Right ventricle myocardium inferior (tissue), 1 donor: ENCODE results near the gene PRRC2A. TPM values are rescaled to one million over a fixed set of nuclear protein-coding genes. Genes with fewer than 3 reads are reported as not detected.
A peak's percentile ranks its signal among the peaks of the same experiment; 100 is the strongest.

ENCODE experiments used
- ATAC-seq: fragments of 200-7000 bp; cut with Tn5 transposase; one replicate; pipeline ENCODE4 v1.9.1; 2020; ENCODE audit warnings: mild to moderate bottlenecking, moderate library complexity
- DNase-seq: peaks from one replicate; pipeline ENCODE4 v3.0.0; 2021; ENCODE audit errors: missing footprints
- intact Hi-C: fragments of 100-400 bp; cut with DNase I; formaldehyde crosslinking; loops from one replicate; pipeline ENCODE4 v1.11.0; 2022
- microRNA-seq: library from miRNA; unstranded; fragments of <30 nt; microRNA quantifications from one replicate; pipeline ENCODE4 v1.2.0, GENCODE V29; 2020
- total RNA-seq: library from RNA; stranded (reverse); fragmentation: NEBNext Ultra II Directional; extraction: Animal tissue kit (Norgen Biotek cat#: 25700); gene quantifications from one replicate; pipeline ENCODE4 v1.2.1, GENCODE V29; 2021
- donor health status: DM: no; HTN: yes; CAD: no; lungs with severe emphysema.

The PRRC2A gene
- total RNA-seq, 1 donor from 2014 or later, result 82.7 TPM

DNA sequence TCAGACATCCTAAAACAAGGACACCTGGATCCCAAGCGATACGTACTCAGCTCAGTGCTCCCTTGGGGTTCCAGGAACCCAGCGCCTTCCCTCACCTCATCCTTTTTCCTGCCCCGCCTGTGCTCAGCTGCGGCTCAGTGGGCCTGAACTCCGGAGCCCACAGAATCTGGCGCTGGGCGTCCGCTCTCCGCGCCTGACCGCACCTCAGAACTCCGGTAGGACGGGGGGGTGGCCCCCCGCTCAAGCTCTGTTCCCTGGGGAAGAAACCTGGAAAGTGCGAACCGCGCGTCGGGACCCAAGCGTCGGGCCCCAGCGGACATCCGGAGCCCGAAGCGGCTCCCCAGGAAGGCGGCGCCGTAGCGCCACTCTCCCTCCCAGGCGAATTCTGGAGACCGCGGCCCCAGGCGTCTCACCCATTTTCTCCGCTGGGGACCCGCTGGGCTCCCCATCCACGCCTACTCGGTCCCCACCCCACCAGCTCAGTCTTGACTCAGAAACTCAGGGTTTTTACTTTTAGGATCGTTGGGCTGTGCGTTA lies 60.7 kb downstream of the PRRC2A start:
- peak; percentile 48 for ATAC-seq
- intact Hi-C loops, result loop anchor here (2.0 to 10.0 kb wide), 6 partner anchors 48 to 272 kb away; partner anchors contain the start of genes DDAH2 and NEU1
- DNase-seq, result no peak

DNA sequence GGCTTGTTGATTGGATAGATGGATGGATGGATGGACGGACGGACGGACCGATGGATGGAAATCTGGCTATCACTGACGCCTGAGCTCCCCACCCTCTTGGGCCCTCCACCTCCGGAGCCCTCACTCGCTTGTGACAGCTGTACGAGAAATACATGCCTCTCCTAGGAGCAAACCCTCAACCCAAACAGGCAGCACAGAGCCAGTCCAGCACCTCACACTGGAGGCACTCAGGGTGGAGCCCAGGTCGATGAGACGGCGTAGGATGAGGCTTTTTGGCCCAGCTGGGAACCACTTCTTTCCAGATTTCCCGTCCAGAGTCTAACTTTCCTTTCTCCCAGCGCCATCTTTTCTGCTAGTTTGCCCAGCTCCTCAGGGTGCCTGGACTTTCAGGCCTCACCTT lies 63.1 kb downstream of the PRRC2A start:
- intact Hi-C loops, result loop anchor here (5.0 to 10.0 kb wide), 2 partner anchors 149 to 181 kb away; partner anchors contain the start of gene NEU1
- ATAC-seq (no peak), DNase-seq (no peak)

GRCh38 chr6:31686483-31686882 lies 66.0 kb downstream of the PRRC2A start:
- DNase-seq (no peak), ATAC-seq (no peak)
- intact Hi-C loops, result loop anchor here (10.0 kb wide), 1 partner anchor 178 kb away; the partner anchor contains the start of gene NEU1

- no peak for ATAC-seq
- intact Hi-C loops, result loop anchor here (10.0 kb wide), 1 partner anchor 177 kb away; the partner anchor contains the start of gene NEU1
- no peak for DNase-seq
Observed at GRCh38 chr6:31687321-31687720, 66.8 kb downstream of the PRRC2A start.

Small RNA genes lying within 50 kb of the gene (microRNA-seq; reads per million reads assigned to microRNA genes)
- not detected for gene MIR6832

Other genes with a start within 250 kb of the PRRC2A start
- 8.3 TPM for gene MICA, start 217.1 kb upstream of the PRRC2A start, total RNA-seq
- gene MICB, start 122.6 kb upstream of the PRRC2A start, total RNA-seq, result 1.5 TPM
- not detected for gene MCCD1, start 91.8 kb upstream of the PRRC2A start, total RNA-seq
- gene DDX39B, start 78.7 kb upstream of the PRRC2A start, total RNA-seq, result 159 TPM
- 2.2 TPM for gene ATP6V1G2, start 74.1 kb upstream of the PRRC2A start, total RNA-seq
- 10.8 TPM for gene NFKBIL1, start 73.1 kb upstream of the PRRC2A start, total RNA-seq
- not detected for gene LTA, start 48.4 kb upstream of the PRRC2A start, total RNA-seq
- 0.51 TPM for gene TNF, start 45.1 kb upstream of the PRRC2A start, total RNA-seq
- gene LTB, start 38.3 kb upstream of the PRRC2A start, total RNA-seq, result 1.6 TPM
- 9.0 TPM for gene LST1, start 34.4 kb upstream of the PRRC2A start, total RNA-seq
- gene NCR3, start 27.7 kb upstream of the PRRC2A start, total RNA-seq, result 0.49 TPM
- 22.1 TPM for gene AIF1, start 5.5 kb upstream of the PRRC2A start, total RNA-seq
- gene BAG6, start 31.9 kb downstream of the PRRC2A start, total RNA-seq, result 260 TPM
- 0.87 TPM for gene APOM, start 35.2 kb downstream of the PRRC2A start, total RNA-seq
- gene C6orf47, start 40.1 kb downstream of the PRRC2A start, total RNA-seq, result 17.0 TPM
- gene GPANK1, start 44.3 kb downstream of the PRRC2A start, total RNA-seq, result 17.1 TPM
- 97.3 TPM for gene CSNK2B, start 45.4 kb downstream of the PRRC2A start, total RNA-seq
- 3.9 TPM for gene LY6G5B, start 49.3 kb downstream of the PRRC2A start, total RNA-seq
- 1.5 TPM for gene LY6G5C, start 60.4 kb downstream of the PRRC2A start, total RNA-seq
- gene ABHD16A, start 82.6 kb downstream of the PRRC2A start, total RNA-seq, result 26.9 TPM
- gene LY6G6F, start 86.2 kb downstream of the PRRC2A start, total RNA-seq, result not detected
- not detected for gene LY6G6D, start 94.6 kb downstream of the PRRC2A start, total RNA-seq
- gene LY6G6C, start 101.0 kb downstream of the PRRC2A start, total RNA-seq, result not detected
- gene MPIG6B, start 102.7 kb downstream of the PRRC2A start, total RNA-seq, result 0.70 TPM
- gene DDAH2, start 108.6 kb downstream of the PRRC2A start, total RNA-seq, result 40.6 TPM
- gene CLIC1, start 115.8 kb downstream of the PRRC2A start, total RNA-seq, result 102 TPM
- 2.0 TPM for gene MSH5, start 119.3 kb downstream of the PRRC2A start, total RNA-seq
- gene SAPCD1, start 141.9 kb downstream of the PRRC2A start, total RNA-seq, result 0.57 TPM
- gene VWA7, start 156.6 kb downstream of the PRRC2A start, total RNA-seq, result 12.1 TPM
- 29.7 TPM for gene VARS1, start 175.0 kb downstream of the PRRC2A start, total RNA-seq
- gene LSM2, start 186.3 kb downstream of the PRRC2A start, total RNA-seq, result 24.6 TPM
- 1.6 TPM for gene HSPA1L, start 194.6 kb downstream of the PRRC2A start, total RNA-seq
- 298 TPM for gene HSPA1A, start 194.8 kb downstream of the PRRC2A start, total RNA-seq
- gene HSPA1B, start 207.0 kb downstream of the PRRC2A start, total RNA-seq, result 215 TPM
- gene NEU1, start 242.1 kb downstream of the PRRC2A start, total RNA-seq, result 25.6 TPM